Choroid plexus epithelial cell (primary cell): ENCODE data around the gene FBXL16.

Experiments used
- DNase-seq: peaks from one replicate; pipeline ENCODE4 v3.0.0-alpha.2; 2010; ENCODE audit warnings: low read depth
- H3K4me3 ChIP-seq: 2 replicates; pipeline ENCODE4 v1.5.1; 2011; ENCODE audit warnings: low read depth, mild to moderate bottlenecking, control low read depth, low read length, moderate library complexity
- TF ChIP-seq, protein P1 (sequence below): conservative IDR thresholded peaks from 2 replicates; pipeline ENCODE4 v1.5.1; 2011; ENCODE audit warnings: low read depth, mild to moderate bottlenecking, control low read depth, inconsistent platforms, low read length, moderate library complexity

Gene FBXL16

DNA sequence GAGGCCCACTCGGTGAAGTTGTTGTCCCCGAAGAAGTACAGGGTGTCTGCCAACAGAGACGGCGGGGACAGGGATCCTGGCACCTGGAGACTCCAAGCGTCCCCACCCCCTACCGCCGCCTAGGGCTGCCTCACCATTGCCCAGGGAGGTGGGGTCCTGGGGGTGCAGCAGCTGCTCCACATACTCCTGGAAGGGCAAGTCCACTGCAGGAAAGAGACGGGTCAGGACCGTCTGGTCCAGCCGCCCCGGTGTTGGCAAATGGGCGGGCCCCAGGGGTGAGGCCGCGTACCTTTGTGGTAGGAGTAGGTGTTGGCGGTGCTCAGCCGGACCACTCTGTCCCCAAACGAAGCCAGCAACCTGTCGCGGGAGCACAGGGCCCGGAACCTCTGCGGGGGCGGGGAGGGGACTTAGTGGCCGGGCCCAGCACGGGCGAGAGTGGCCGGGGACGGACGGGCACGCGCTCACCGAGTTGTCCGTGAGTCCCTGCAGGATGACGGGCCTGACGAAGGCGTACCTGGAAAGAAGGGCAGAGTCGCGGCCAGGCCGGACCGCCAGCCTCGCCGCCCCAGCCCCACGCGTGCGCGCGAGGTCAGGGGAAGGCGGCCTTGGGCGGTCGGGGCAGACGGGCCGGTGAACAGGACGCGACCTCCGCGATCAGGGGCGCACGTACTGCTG, 22.1 kb downstream of the FBXL16 start:
- no peak for DNase-seq
- peak overlapping the region; percentile 69 for H3K4me3 ChIP-seq
- TF ChIP-seq, protein P1, sequence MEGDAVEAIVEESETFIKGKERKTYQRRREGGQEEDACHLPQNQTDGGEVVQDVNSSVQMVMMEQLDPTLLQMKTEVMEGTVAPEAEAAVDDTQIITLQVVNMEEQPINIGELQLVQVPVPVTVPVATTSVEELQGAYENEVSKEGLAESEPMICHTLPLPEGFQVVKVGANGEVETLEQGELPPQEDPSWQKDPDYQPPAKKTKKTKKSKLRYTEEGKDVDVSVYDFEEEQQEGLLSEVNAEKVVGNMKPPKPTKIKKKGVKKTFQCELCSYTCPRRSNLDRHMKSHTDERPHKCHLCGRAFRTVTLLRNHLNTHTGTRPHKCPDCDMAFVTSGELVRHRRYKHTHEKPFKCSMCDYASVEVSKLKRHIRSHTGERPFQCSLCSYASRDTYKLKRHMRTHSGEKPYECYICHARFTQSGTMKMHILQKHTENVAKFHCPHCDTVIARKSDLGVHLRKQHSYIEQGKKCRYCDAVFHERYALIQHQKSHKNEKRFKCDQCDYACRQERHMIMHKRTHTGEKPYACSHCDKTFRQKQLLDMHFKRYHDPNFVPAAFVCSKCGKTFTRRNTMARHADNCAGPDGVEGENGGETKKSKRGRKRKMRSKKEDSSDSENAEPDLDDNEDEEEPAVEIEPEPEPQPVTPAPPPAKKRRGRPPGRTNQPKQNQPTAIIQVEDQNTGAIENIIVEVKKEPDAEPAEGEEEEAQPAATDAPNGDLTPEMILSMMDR: no peak

DNA sequence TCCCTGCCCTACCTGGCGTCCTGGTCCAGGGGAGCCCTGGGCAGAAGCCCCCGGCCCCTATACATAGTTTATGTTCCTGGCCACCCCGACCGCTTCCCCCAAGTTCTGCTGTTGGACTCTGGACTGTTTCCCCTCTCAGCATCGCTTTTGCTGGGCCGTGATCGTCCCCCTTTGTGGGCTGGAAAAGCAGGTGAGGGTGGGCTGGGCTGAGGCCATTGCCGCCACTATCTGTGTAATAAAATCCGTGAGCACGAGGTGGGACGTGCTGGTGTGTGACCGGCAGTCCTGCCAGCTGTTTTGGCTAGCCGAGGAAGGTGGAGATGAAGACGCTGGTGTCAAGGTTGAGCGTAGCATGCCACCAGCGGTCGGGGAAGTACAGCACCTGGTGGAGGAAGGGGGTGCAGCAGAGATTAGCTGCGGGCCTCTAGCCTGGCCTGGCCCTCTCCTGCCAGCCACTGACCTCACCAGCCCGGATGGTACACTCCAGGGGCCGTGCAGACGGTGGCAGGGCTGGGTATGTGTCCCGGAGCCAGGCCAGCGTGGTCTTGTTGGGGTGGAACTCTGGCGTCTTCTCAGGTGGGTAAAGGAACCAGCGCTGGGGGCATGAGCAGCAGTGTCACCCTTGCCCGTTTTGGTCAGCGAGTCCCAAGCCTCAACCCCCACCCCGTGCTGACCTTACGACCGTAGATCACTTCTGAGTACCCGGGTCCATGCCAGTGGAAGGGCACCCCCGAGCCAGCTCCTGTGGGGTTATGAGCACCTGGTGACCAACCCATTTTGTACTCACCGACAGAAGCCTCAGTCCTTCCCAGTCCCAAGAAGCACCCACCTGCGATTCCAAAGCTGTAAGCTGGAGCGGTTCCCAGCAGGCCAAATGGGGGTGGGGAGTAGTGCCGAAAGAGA, 22.9 kb downstream of the FBXL16 start:
- no peak for DNase-seq
- peak overlapping the region; percentile 69 for H3K4me3 ChIP-seq
- TF ChIP-seq, protein P1: no peak

DNA sequence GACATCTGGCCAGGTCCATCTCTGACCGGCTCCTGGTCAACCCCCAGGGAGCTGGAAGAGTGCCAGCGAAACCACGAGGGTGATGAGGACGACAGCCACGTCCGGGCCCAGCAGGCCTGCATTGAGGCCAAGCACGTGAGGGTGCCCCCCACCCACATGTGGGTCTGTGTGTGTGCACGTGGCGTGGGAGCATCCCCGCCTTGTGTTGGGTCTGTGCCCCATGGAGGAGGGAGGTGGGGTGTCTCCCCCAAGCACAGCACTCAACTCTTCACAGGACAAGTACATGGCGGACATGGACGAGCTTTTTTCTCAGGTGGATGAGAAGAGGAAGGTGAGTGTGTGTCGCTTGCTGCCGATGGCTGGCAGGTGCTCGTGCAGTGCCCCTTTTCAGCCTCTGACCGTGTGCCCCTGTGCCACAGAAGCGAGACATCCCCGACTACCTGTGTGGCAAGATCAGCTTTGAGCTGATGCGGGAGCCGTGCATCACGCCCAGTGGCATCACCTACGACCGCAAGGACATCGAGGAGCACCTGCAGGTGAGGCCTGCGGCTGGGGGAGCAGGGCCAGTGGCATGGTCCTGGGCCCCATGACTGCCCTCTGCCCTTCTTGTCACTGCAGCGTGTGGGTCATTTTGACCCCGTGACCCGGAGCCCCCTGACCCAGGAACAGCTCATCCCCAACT, 23.7 kb downstream of the FBXL16 start:
- peak; percentile 66 for DNase-seq
- peak overlapping the region; percentile 82 for H3K4me3 ChIP-seq
- TF ChIP-seq, protein P1: no peak

DNA sequence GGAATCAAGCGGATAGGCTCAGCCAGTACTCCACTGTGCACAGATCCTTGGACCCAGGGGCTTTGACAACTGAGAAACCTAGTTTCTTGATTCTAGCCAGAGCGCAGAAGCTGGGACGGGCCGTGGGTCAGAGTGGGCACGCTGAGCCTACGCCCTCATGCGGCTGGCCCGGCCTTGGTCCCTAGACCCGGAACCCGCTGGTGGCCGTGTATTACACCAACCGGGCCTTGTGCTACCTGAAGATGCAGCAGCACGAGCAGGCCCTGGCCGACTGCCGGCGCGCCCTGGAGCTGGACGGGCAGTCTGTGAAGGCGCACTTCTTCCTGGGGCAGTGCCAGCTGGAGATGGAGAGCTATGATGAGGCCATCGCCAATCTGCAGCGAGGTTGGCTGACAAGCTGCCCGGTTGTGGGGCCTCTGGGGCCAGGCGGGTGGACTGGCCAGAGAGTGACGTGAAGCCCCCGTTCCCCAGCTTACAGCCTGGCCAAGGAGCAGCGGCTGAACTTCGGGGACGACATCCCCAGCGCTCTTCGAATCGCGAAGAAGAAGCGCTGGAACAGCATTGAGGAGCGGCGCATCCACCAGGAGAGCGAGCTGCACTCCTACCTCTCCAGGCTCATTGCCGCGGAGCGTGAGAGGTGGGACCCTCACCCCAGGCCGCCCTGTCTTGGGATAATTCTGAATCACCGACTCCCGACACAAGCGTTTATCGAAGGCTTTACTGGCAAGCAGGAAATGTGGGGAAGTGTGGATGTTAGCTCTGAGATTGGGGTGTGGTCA, 24.4 kb downstream of the FBXL16 start:
- H3K4me3 ChIP-seq: peak overlapping the region; percentile 82
- DNase-seq: peak; percentile 40
- TF ChIP-seq, protein P1: peak; percentile 21

DNA sequence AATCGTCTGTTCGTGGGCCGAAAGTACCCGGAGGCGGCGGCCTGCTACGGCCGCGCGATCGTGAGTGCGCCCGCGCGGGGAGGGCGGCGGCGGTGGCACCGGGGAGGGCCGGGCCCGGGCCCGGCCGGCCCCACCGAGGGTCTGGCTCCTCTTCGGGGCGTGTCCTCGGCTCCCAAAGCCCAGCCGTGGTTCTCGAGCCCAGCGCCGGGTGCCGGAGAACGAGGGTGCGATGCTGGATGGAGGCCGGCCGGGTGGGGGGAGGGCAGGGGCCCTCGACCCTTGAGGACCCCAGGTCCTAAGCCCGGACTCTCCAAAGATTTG, 25.0 kb downstream of the FBXL16 start:
- peak overlapping the region; percentile 82 for H3K4me3 ChIP-seq
- TF ChIP-seq, protein P1: no peak
- no peak for DNase-seq

DNA sequence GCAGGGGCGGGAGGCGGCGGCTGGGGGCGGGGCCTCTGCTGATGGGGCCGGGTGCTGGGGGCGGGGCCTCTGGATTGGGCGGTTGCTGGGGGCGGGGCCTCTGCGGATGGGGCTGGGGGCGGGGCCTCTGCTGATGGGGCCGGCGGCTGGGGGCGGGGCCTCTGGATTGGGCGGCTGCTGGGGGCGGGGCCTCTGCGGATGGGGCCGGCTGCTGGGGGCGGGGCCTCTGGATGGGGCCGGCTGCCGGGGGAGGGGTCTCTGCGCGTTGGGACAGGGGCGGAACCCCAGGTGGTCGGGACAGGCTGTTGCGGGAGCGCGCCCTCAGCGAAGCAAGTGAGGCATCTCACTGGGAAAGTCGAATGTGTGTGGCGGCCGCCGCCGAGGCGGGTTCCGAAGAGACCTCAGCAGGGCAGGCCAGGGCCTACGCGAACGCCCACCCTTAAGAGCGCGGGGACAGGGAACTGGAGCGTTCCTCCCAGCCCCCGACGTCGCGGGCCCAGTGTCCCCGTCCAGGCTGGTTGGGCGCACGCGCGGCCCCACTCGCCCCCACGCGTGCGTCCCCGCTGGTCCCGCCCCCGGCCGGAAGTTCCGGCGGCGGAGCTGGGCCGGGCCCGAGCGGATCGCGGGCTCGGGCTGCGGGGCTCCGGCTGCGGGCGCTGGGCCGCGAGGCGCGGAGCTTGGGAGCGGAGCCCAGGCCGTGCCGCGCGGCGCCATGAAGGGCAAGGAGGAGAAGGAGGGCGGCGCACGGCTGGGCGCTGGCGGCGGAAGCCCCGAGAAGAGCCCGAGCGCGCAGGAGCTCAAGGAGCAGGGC, 25.6 kb downstream of the FBXL16 start, which contains the start of gene STUB1:
Gene STUB1 (plus strand): TSS at position 597 of the 811 bp plus-strand sequence. CDS start 116 bp downstream, at position 713.
- peak within 1 kb of the TSS; percentile 82 for H3K4me3 ChIP-seq
- peak; percentile 87 for DNase-seq
- TF ChIP-seq, protein P1: no peak
